Measurements from ENCODE around the gene MRPL4.

The MRPL4 gene

GRCh38 chr19:10299545-10300458, 47.8 kb downstream of the MRPL4 start:
- TF ChIP-seq ZFX (IDR thresholded peaks at IDR 0.05; ENCODE audit: borderline replicate concordance), result no peak
- TF ChIP-seq, protein P1, sequence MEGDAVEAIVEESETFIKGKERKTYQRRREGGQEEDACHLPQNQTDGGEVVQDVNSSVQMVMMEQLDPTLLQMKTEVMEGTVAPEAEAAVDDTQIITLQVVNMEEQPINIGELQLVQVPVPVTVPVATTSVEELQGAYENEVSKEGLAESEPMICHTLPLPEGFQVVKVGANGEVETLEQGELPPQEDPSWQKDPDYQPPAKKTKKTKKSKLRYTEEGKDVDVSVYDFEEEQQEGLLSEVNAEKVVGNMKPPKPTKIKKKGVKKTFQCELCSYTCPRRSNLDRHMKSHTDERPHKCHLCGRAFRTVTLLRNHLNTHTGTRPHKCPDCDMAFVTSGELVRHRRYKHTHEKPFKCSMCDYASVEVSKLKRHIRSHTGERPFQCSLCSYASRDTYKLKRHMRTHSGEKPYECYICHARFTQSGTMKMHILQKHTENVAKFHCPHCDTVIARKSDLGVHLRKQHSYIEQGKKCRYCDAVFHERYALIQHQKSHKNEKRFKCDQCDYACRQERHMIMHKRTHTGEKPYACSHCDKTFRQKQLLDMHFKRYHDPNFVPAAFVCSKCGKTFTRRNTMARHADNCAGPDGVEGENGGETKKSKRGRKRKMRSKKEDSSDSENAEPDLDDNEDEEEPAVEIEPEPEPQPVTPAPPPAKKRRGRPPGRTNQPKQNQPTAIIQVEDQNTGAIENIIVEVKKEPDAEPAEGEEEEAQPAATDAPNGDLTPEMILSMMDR (IDR thresholded peaks at IDR 0.05), result no peak
- H3K27ac ChIP-seq, result no peak overlapping the region

GRCh38 chr19:10305139-10305806, 53.3 kb downstream of the MRPL4 start:
- no peak overlapping the region for H3K27ac ChIP-seq
- TF ChIP-seq, protein P1 (IDR thresholded peaks at IDR 0.05), result no peak
- no peak for TF ChIP-seq ZFX (IDR thresholded peaks at IDR 0.05; ENCODE audit: borderline replicate concordance)

DNA sequence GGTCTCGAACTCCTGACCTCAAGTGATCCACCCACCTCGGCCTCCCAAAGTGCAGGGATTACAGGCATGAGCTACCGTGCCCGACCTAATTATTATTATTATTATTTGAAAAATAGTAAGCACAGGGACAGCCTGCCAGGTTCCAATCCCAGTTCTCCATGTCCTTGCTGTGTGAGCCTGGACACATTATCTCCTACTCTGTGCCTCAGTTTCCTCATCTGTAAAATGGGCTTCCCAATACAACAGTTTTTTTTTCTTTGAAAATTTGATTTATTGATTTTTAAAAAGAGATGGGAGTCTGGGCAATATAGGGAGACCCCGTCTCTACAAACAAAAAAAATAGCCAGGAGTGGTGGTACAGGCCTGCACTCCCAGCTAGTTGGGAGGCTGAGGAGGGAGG, 54.3 kb downstream of the MRPL4 start:
- TF ChIP-seq, protein P1 (IDR thresholded peaks at IDR 0.05), result no peak
- no peak for TF ChIP-seq ZFX (IDR thresholded peaks at IDR 0.05; ENCODE audit: borderline replicate concordance)
- no peak overlapping the region for H3K27ac ChIP-seq

DNA sequence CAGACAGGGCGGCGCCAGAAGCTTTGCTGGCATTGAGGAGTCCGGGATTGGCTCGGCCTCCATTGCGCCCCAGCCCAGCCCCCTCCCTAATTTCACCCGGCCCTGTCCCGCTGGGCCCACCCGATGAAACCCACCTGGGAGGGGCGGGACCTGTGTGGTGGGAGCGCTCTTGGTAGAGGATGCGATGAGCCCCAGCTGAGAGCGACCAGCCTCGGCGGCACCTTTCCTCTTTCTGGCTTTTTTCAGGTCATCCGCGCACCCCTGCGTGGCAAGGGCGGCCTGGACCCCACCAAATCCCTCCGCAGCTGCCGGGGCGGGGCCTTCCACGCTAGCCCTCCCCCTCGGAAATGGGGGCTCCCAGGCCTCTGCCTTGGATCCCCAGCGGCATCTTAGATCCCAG, 57.4 kb downstream of the MRPL4 start, which contains the start of gene ZGLP1:
TSS of gene ZGLP1 (minus strand) at position 393 of the 400 bp plus-strand sequence.
- no peak for TF ChIP-seq ZFX (IDR thresholded peaks at IDR 0.05; ENCODE audit: borderline replicate concordance)
- TF ChIP-seq, protein P1 (IDR thresholded peaks at IDR 0.05), result no peak
- no peak within 1 kb of the TSS for H3K27ac ChIP-seq

All from 22Rv1 (cell line).